Stomach (tissue), 4 donors: ENCODE measurements around the gene LILRB4.

Experiments
- CTCF ChIP-seq, 7 experiments: fragments of 450-650 bp in 4 of 7; fragments of 200-600 bp in 3 of 7; sonication (generic) in 3 of 7; IDR thresholded peaks; one replicate each; pipeline ENCODE4 v1.5.1; 2016 to 2019; ENCODE audit warnings: antibody characterized with exemption in 7 of 7, control low read depth in 2 of 7, mild to moderate bottlenecking in 1 of 7
- EP300 ChIP-seq: sonication (generic); formaldehyde crosslinking; IDR thresholded peaks from one replicate; pipeline ENCODE4 v1.6.1; 2017; ENCODE audit warnings: antibody characterized with exemption
- POLR2A ChIP-seq, 4 donors: fragments of 450-650 bp; IDR thresholded peaks; one replicate each; pipeline ENCODE4 v1.6.1; 2016; ENCODE audit warnings: antibody characterized with exemption in 4 of 4, control low read depth in 2 of 4, mild to moderate bottlenecking in 1 of 4, moderate library complexity in 1 of 4
- POLR2AphosphoS5 ChIP-seq, 3 donors: sonication (generic); formaldehyde crosslinking; IDR thresholded peaks; one replicate each; pipeline ENCODE4 v1.6.1; 2016; ENCODE audit warnings: antibody characterized with exemption in 3 of 3

GRCh38 chr19:54691582-54692297 is 29.0 kb downstream of the LILRB4 start:
- TF ChIP-seq POLR2A (IDR thresholded peaks at IDR 0.05) (no peak), POLR2AphosphoS5 (IDR thresholded peaks at IDR 0.05) (no peak), CTCF (IDR thresholded peaks at IDR 0.05) (no peak), EP300 (no peak)
